GM12892 (cell line): Measurements from ENCODE around the gene KLF3.

Experiments
- POLR2A ChIP-seq: IDR thresholded peaks from 2 replicates; pipeline ENCODE4 v1.6.1; 2011; ENCODE audit warnings: low read depth, low read length, control low read depth
- POLR2AphosphoS5 ChIP-seq: IDR thresholded peaks from 2 replicates; pipeline ENCODE4 v1.6.1; 2011; ENCODE audit warnings: low read depth, low read length, control low read depth
- TAF1 ChIP-seq: IDR thresholded peaks from 2 replicates; pipeline ENCODE4 v1.6.1; 2011; ENCODE audit warnings: low read depth, mild to moderate bottlenecking, control low read depth, low read length, borderline replicate concordance

DNA sequence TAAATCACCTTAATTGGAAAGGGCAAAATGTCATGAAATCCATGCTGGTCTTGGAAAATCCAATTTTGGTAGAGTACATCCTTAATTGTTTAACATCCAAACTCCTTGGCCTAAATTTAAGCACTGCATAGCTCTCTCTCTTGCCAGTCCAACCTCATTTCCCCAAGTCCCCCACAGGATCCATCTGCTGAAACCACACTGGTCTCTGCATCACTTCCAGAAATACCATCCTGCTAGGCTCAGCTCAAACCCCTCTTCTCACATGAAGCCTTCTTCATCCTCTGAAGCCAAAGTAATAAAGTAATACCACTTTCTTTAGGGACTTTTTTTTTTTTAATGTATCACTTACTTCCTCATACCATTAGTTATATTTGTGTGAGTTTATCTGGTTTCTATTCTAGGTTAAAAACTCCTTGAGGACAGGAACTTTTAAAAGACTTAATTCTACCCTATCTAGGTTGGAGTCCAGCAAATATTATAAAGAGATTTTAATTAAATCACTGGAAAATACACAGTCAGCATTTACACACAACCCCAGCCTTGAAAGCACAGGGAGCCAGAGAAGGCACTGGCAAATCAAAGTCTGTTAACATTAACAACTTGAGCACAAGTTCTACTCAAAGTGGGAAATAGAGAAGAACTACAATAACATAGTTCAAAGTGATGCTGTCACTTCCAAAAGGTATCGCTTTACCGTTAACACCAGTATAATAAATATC is 16.7 kb upstream of the KLF3 start:
- TF ChIP-seq POLR2A (no peak), POLR2AphosphoS5 (no peak), TAF1 (no peak)
